GM20431 (cell line): ENCODE results near the gene RDX.

Experiments
- in situ Hi-C: fragments of 300-500 bp; cut with MseI, MboI; formaldehyde crosslinking; loops from one replicate; pipeline ENCODE4 v1.15.0; 2020; ENCODE audit warnings: low sequenced_read_pairs; ENCODE audit not compliant: unreplicated experiment

The RDX gene

GRCh38 chr11:110179064-110179463, 117.3 kb downstream of the RDX start:
- in situ Hi-C loops = loop anchor here (25.0 kb wide), 1 partner anchor 242 kb away; no protein-coding TSS in a partner anchor

DNA sequence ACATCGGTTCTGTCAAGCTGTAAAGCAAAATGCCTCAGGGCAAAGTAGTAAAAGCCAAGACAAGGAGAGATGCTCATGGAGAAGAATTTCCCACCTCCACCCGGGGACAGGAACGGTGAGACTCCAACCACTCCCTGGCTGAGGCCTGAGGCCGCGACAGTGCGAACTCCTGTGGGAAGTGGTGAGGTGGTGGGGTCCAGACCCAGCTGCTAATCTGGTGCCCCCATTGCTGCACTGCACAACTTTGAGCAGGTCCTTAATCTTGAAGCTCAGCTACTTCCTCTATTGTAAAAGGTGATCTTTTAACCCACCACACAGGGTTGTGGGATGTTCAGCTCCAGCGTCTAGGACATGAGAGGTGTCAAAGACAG, 119.3 kb downstream of the RDX start:
- in situ Hi-C loops = loop anchor here (25.0 kb wide), 1 partner anchor 240 kb away; no protein-coding TSS in a partner anchor

GRCh38 chr11:110176366-110177085, 119.9 kb downstream of the RDX start:
- in situ Hi-C loops = loop anchor here (25.0 kb wide), 1 partner anchor 239 kb away; no protein-coding TSS in a partner anchor

- in situ Hi-C loops = loop anchor here (25.0 kb wide), 1 partner anchor 237 kb away; no protein-coding TSS in a partner anchor
These were observed 121.6 kb downstream of the RDX start for GRCh38 chr11:110174645-110175310.

GRCh38 chr11:110173811-110174644, 122.4 kb downstream of the RDX start:
- in situ Hi-C loops = no loop called here

GRCh38 chr11:110172468-110173065, 123.8 kb downstream of the RDX start:
- in situ Hi-C loops = no loop called here

- in situ Hi-C loops = no loop called here
These were observed 126.7 kb downstream of the RDX start for GRCh38 chr11:110169738-110170137.

DNA sequence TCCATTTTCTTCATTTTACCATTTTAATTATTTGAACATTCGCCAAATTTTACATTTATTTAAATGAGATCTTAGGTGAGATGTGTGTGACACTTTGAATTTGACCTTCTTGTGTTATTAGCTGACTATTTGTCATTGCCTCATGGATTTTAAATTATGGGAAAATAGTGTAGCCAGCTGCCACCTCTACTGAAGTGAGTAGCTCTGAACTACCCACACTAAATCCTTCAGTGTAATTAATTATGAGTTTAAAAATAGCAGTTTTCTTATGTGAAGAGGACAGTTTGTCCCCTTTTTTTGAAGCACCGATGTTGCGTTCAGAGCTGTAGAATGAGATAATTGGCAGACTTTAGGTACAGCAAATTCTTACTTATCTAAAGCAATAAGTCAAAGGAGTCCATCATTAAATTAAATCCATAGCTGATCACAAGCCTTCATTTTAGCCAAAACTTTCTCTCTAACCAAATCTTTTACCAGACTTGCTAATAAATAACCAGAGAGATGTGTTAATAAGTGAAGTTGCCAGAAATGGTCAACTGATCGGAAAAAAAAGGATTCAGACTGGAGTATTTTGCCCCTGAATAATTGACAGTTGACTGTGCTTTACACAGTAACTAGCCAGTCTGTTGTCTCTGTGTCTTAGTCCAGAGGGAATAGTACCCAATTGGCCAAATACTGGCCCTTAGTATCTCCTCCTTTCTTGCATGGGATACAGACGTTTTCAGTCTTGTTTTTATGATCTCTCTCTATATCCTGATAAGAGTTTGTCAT, 128.2 kb downstream of the RDX start:
- in situ Hi-C loops = no loop called here

- in situ Hi-C loops = no loop called here
These were observed 131.1 kb downstream of the RDX start for GRCh38 chr11:110165039-110165925.

DNA sequence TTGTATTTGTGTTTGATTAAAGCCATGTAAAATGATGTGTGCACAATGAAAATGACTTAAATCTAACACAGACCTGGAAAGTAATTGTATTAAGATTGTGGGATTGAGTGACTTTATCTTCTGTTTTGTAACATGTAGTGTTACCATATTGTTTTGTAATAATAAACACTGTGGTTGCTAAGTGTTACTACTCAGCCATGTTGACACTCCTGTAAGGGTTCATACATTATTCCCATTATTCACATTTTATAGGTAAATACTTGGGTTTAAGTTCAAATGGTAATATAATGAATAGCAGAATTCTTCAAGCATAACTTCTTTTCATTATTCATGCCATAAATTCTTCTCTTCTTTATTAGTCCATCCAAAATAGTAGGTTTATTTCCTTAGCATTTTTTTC, 134.2 kb downstream of the RDX start:
- in situ Hi-C loops = no loop called here

DNA sequence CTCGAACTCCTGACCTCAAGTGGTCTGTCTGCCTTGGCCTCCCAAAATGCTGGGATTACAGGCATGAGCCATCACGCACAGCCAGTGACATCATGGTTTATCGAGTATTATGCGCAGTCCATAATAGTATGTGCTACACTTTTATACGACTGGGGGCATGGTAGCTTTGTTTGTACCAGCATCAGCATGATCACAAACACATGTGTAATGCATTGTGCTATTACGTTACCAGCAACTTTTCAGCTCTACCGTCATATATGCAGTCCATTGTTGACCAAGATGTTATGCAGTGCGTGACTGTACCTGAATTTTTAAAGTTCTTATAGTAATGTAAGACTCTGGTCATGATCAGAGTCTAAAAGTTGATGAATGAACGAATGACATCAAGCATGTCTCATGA, 135.4 kb downstream of the RDX start:
- in situ Hi-C loops = no loop called here

GRCh38 chr11:110160437-110160836, 136.0 kb downstream of the RDX start:
- in situ Hi-C loops = no loop called here

- in situ Hi-C loops = no loop called here
These were observed 136.4 kb downstream of the RDX start for GRCh38 chr11:110160016-110160415.

DNA sequence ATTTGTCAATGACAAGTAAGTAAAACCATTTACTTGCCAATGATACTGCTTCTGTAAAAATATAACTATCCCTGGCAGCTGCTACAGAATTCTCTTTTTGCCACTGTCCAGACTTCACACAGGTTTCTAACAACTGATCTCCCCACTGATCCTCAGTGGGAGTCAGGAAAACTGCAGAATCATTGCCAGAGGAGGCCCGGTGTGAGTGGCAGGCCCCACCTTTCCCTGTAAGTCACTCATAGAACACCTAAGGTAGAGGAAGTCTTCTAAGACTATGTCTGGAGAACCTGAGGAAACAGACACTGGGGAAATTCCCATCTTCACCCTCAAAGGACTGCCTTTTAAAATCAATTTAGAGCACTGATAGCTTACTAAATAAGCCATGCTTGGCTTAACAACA, 136.9 kb downstream of the RDX start:
- in situ Hi-C loops = no loop called here

- in situ Hi-C loops = no loop called here
These were observed 137.9 kb downstream of the RDX start for GRCh38 chr11:110158317-110159200.

- in situ Hi-C loops = no loop called here
These were observed 139.9 kb downstream of the RDX start for GRCh38 chr11:110156503-110156902.

- in situ Hi-C loops = no loop called here
These were observed 142.9 kb downstream of the RDX start for GRCh38 chr11:110153474-110153873.

GRCh38 chr11:110152199-110152598, 144.2 kb downstream of the RDX start:
- in situ Hi-C loops = no loop called here
